Hepatic stellate cell (primary cell): ENCODE measurements around the gene PHF14.
"Not testable (repeated sequence)": the region's sequence is repeated elsewhere in the genome, so short reads cannot be mapped to it uniquely, and the experiment has no call there.

ENCODE experiments used
- DNase-seq: peaks from one replicate; pipeline ENCODE4 v3.0.0; 2011; ENCODE audit warnings: low spot score

PHF14 gene

GRCh38 chr7:10973061-10973941 lies at the start of gene PHF14:
TSS of gene PHF14 (plus strand) at chr7:10973872. CDS start at chr7:10974324, 452 bp downstream.
- peak; percentile 94 for DNase-seq

- DNase-seq, result no peak
Observed at GRCh38 chr7:10924370-10924769, 49.3 kb upstream of the PHF14 start.

- DNase-seq, result not testable (repeated sequence)
Observed at GRCh38 chr7:10928203-10928602, 45.5 kb upstream of the PHF14 start.

GRCh38 chr7:10930551-10930950 lies 43.1 kb upstream of the PHF14 start:
- no peak for DNase-seq

- no peak for DNase-seq
Observed at GRCh38 chr7:10931161-10931560, 42.5 kb upstream of the PHF14 start.

GRCh38 chr7:10934292-10934691 lies 39.4 kb upstream of the PHF14 start:
- DNase-seq, result peak; percentile 26

- no peak for DNase-seq
Observed at GRCh38 chr7:10939237-10939910, 34.3 kb upstream of the PHF14 start.

GRCh38 chr7:10939911-10940703 lies 33.6 kb upstream of the PHF14 start:
- peak; percentile 94 for DNase-seq

GRCh38 chr7:10940704-10941355 lies 32.8 kb upstream of the PHF14 start:
- DNase-seq, result no peak

- no peak for DNase-seq
Observed at GRCh38 chr7:10950494-10950893, 23.2 kb upstream of the PHF14 start.

GRCh38 chr7:10950974-10951578 lies 22.6 kb upstream of the PHF14 start:
- DNase-seq, result not testable (repeated sequence)

GRCh38 chr7:10952588-10952987 lies 21.1 kb upstream of the PHF14 start:
- DNase-seq, result no peak

GRCh38 chr7:10953078-10953750 lies 20.5 kb upstream of the PHF14 start:
- not testable (repeated sequence) for DNase-seq

- no peak for DNase-seq
Observed at GRCh38 chr7:10956528-10956927, 17.1 kb upstream of the PHF14 start.

GRCh38 chr7:10960242-10960641 lies 13.4 kb upstream of the PHF14 start:
- DNase-seq, result not testable (repeated sequence)

- not testable (repeated sequence) for DNase-seq
Observed at GRCh38 chr7:10965016-10965415, 8.7 kb upstream of the PHF14 start.

GRCh38 chr7:10972174-10972573 lies 1.5 kb upstream of the PHF14 start:
- DNase-seq, result no peak

- DNase-seq, result peak; percentile 24
Observed at GRCh38 chr7:10973942-10974911, 555 bp downstream of the PHF14 start.

- no peak for DNase-seq
Observed at GRCh38 chr7:10977113-10977512, 3.4 kb downstream of the PHF14 start.

GRCh38 chr7:10981317-10981716 lies 7.6 kb downstream of the PHF14 start:
- no peak for DNase-seq
